Upper lobe of right lung (tissue), 1 donor: ENCODE measurements around the gene RASAL2. TPM values are rescaled to one million over a fixed set of nuclear protein-coding genes. Genes with fewer than 3 reads are reported as not detected.

Experiments
- ATAC-seq: fragments of 200-7000 bp; cut with Tn5 transposase; one replicate; pipeline ENCODE4 v1.9.1; 2020; ENCODE audit warnings: mild to moderate bottlenecking, moderate library complexity
- DNase-seq: peaks from one replicate; pipeline ENCODE4 v3.0.0-alpha.2; 2020
- H3K27ac ChIP-seq: fragments of 200-600 bp; one replicate; pipeline ENCODE4 v1.8.0; 2022
- H3K27me3 ChIP-seq: fragments of 200-600 bp; one replicate; pipeline ENCODE4 v1.8.0; 2022; ENCODE audit warnings: mild to moderate bottlenecking
- H3K36me3 ChIP-seq: fragments of 200-600 bp; one replicate; pipeline ENCODE4 v1.8.0; 2022
- H3K4me1 ChIP-seq: fragments of 200-600 bp; one replicate; pipeline ENCODE4 v1.8.0; 2022
- H3K4me3 ChIP-seq: fragments of 200-600 bp; one replicate; pipeline ENCODE4 v1.8.0; 2022; ENCODE audit warnings: mild to moderate bottlenecking
- H3K9me3 ChIP-seq: fragments of 200-600 bp; one replicate; pipeline ENCODE4 v1.8.0; 2022
- CTCF ChIP-seq: fragments of 200-600 bp; IDR thresholded peaks from one replicate; pipeline ENCODE4 v1.8.0; 2022; ENCODE audit warnings: antibody characterized with exemption
- intact Hi-C: fragments of 100-400 bp; cut with DNase I; formaldehyde crosslinking; loops from one replicate; pipeline ENCODE4 v1.11.0; 2022
- total RNA-seq: library from RNA; stranded (reverse); fragmentation: NEBNext Ultra II Directional; extraction: Animal tissue kit (Norgen Biotek cat#: 25700); gene quantifications from one replicate; pipeline ENCODE4 v1.2.1, GENCODE V29; 2021
- donor health status: DM: no; HTN: yes; CAD: no; lungs with severe emphysema.

The RASAL2 gene
- total RNA-seq, 1 donor from 2014 or later, result 39.4 TPM

- no peak for DNase-seq
- TF ChIP-seq CTCF, result no peak
- H3K4me1 ChIP-seq, result no peaks in the 10 kb centered on the region
Measured at GRCh38 chr1:178072326-178072725, 21.6 kb upstream of the RASAL2 start.

GRCh38 chr1:178075333-178075732 lies 18.6 kb upstream of the RASAL2 start:
- intact Hi-C loops, result no loop called here
- no peak for DNase-seq
- no peaks in the 10 kb centered on the region for H3K27me3 ChIP-seq

More at GRCh38 chr1:178072326-178072725, 21.6 kb upstream of the RASAL2 start:
- intact Hi-C loops, result no loop called here
- Histone ChIP-seq H3K36me3 (no peaks in the 10 kb centered on the region), H3K4me3 (no peak overlapping the region), H3K27ac (no peak overlapping the region), H3K27me3 (no peaks in the 10 kb centered on the region), H3K9me3 (no peaks in the 10 kb centered on the region)
- no peak for ATAC-seq

GRCh38 chr1:178076607-178077006 lies 17.3 kb upstream of the RASAL2 start:
- no peak for TF ChIP-seq CTCF
- DNase-seq, result no peak
- intact Hi-C loops, result no loop called here
- Histone ChIP-seq H3K4me3 (no peak overlapping the region), H3K9me3 (no peaks in the 10 kb centered on the region), H3K27ac (no peak overlapping the region), H3K27me3 (no peaks in the 10 kb centered on the region), H3K4me1 (no peaks in the 10 kb centered on the region), H3K36me3 (no peaks in the 10 kb centered on the region)
- no peak for ATAC-seq

More at GRCh38 chr1:178075333-178075732, 18.6 kb upstream of the RASAL2 start:
- Histone ChIP-seq H3K36me3 (no peaks in the 10 kb centered on the region), H3K9me3 (no peaks in the 10 kb centered on the region), H3K4me1 (no peaks in the 10 kb centered on the region), H3K27ac (no peak overlapping the region), H3K4me3 (no peak overlapping the region)
- ATAC-seq, result no peak
- TF ChIP-seq CTCF, result no peak

- no peak for ATAC-seq
- Histone ChIP-seq H3K4me3 (no peak overlapping the region), H3K27me3 (no peaks in the 10 kb centered on the region), H3K36me3 (no peaks in the 10 kb centered on the region), H3K9me3 (no peaks in the 10 kb centered on the region), H3K4me1 (no peaks in the 10 kb centered on the region), H3K27ac (no peak overlapping the region)
- DNase-seq, result no peak
- intact Hi-C loops, result no loop called here
- TF ChIP-seq CTCF, result no peak
Measured at GRCh38 chr1:178077917-178078316, 16.0 kb upstream of the RASAL2 start.

GRCh38 chr1:178086294-178086693 lies 7.6 kb upstream of the RASAL2 start:
- H3K27me3 ChIP-seq, result no peaks in the 10 kb centered on the region
- no peak overlapping the region for H3K4me3 ChIP-seq
- H3K27ac ChIP-seq, result no peak overlapping the region
- ATAC-seq (no peak), DNase-seq (no peak)
- H3K36me3 ChIP-seq, result no peaks in the 10 kb centered on the region
- no peaks in the 10 kb centered on the region for H3K4me1 ChIP-seq
- TF ChIP-seq CTCF, result no peak
- H3K9me3 ChIP-seq, result no peaks in the 10 kb centered on the region
- intact Hi-C loops, result no loop called here

GRCh38 chr1:178086766-178087165 lies 7.1 kb upstream of the RASAL2 start:
- TF ChIP-seq CTCF, result no peak
- peak; percentile 81 for ATAC-seq
- no peaks in the 10 kb centered on the region for H3K36me3 ChIP-seq
- H3K4me1 ChIP-seq, result no peaks in the 10 kb centered on the region
- no peaks in the 10 kb centered on the region for H3K27me3 ChIP-seq
- H3K4me3 ChIP-seq, result no peak overlapping the region
- H3K9me3 ChIP-seq, result no peaks in the 10 kb centered on the region
- no peak for DNase-seq
- no peak overlapping the region for H3K27ac ChIP-seq
- intact Hi-C loops, result no loop called here
